ENCODE results near the gene SEZ6L. TPM values are rescaled to one million over a fixed set of nuclear protein-coding genes. Genes with fewer than 3 reads are reported as not detected.

SEZ6L gene
- total and polyA plus RNA-seq, 2 experiments from 2014 or later = 0.43 to 0.44 TPM

DNA sequence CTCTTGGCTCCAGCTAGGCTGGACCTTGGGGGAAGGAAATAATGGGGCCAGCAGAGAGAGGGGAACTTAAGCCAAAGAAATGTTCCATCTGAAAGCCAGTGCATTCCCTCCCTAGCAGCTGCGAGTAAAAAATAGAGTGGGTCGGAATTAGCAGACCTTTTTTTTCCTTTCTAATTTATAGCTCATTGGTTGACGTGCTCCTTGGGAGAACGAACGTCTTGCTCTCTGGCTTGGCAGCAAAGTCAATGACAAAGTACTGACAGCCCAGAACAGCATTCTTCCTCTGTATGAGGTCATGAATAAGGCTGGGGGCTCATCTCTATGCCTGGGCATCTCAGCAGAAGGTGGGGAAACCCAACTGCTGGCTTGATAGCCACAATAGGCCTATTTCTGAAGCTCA lies 65.0 kb downstream of the SEZ6L start:
- H3K79me2 ChIP-seq = no peaks in the 10 kb centered on the region
- H3K27me3 ChIP-seq = peaks cover 27% of the 10 kb centered on the region
- 73% methylated on average over 5 of the region's 5 CpGs for WGBS (ENCODE audit: low lambda C conversion rate, missing lambda C conversion rate)

DNA sequence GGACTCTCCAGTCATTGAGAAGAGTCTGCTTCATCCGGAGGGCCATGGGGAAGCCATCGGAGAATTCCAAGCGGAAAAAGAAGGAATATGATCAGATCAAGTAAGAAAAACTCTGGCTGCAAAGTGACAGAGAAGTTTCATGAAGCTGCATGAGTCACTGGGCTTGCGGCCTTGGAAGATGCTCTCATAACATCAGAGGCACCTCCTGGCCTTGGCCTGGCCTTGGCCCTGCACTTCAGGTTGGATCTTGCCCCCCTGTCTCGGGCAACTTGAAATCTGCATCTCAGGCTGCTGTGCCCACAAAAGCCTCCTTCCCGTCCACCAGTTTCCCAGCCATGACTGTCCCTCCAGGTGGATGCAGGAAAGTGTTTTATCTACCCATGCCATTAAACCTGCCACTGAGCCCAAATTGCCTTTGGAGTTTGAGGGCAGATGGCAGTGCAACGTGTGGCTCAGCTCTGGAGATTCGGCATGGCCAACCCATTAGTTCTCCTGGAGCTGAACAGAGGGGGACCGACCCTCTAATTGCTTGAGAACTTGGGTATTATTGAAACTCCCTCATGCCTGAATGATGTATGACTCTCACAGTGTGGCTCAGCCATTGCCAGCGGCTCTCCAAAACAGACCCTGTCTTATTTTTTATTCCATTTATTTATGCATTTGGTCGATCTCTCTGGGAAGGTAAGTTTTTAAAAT lies 66.7 kb downstream of the SEZ6L start:
- Histone ChIP-seq H3K4me2 (no peak overlapping the region), H2AFZ (no peak overlapping the region), H4K20me1 (ENCODE audit: insufficient read depth, poor library complexity, severe bottlenecking) (no peaks in the 10 kb centered on the region), H3K36me3 (replicated peaks; ENCODE audit: insufficient read depth, low read depth) (no peaks in the 10 kb centered on the region), H3K27me3 (peaks cover 27% of the 10 kb centered on the region), H3K9me3 (ENCODE audit: low read depth) (no peaks in the 10 kb centered on the region), H3K4me1 (ENCODE audit: insufficient read depth) (no peaks in the 10 kb centered on the region), H3K4me3 (no peak overlapping the region), H3K9me2 (replicated peaks; ENCODE audit: insufficient read depth) (no peaks in the 10 kb centered on the region), H3K79me2 (no peaks in the 10 kb centered on the region), H3K27ac (no peak overlapping the region)
- DNase-seq (ENCODE audit: low spot score) = no peak
- 91% methylated on average over 11 of the region's 11 CpGs for WGBS (ENCODE audit: low lambda C conversion rate, missing lambda C conversion rate)
- no peak for TF ChIP-seq EZH2phosphoT487 (IDR thresholded peaks at IDR 0.05; ENCODE audit: low read depth, severe bottlenecking, unreplicated experiment)
- TF ChIP-seq EZH2 (IDR thresholded peaks at IDR 0.05; ENCODE audit: borderline replicate concordance) = no peak
- TF ChIP-seq, protein P1, sequence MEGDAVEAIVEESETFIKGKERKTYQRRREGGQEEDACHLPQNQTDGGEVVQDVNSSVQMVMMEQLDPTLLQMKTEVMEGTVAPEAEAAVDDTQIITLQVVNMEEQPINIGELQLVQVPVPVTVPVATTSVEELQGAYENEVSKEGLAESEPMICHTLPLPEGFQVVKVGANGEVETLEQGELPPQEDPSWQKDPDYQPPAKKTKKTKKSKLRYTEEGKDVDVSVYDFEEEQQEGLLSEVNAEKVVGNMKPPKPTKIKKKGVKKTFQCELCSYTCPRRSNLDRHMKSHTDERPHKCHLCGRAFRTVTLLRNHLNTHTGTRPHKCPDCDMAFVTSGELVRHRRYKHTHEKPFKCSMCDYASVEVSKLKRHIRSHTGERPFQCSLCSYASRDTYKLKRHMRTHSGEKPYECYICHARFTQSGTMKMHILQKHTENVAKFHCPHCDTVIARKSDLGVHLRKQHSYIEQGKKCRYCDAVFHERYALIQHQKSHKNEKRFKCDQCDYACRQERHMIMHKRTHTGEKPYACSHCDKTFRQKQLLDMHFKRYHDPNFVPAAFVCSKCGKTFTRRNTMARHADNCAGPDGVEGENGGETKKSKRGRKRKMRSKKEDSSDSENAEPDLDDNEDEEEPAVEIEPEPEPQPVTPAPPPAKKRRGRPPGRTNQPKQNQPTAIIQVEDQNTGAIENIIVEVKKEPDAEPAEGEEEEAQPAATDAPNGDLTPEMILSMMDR (IDR thresholded peaks at IDR 0.05; ENCODE audit: poor library complexity) = no peak

More for the DNA sequence above, 65.0 kb downstream of the SEZ6L start:
- H3K9me2 ChIP-seq (replicated peaks; ENCODE audit: insufficient read depth) = no peaks in the 10 kb centered on the region
- no peak for DNase-seq (ENCODE audit: low spot score)
- TF ChIP-seq EZH2phosphoT487 (IDR thresholded peaks at IDR 0.05; ENCODE audit: low read depth, severe bottlenecking, unreplicated experiment) (no peak), EZH2 (IDR thresholded peaks at IDR 0.05; ENCODE audit: borderline replicate concordance) (no peak)
- TF ChIP-seq, protein P1 (IDR thresholded peaks at IDR 0.05; ENCODE audit: poor library complexity) = no peak
- no peak overlapping the region for H3K27ac ChIP-seq
- H3K4me3 ChIP-seq = no peak overlapping the region
- H3K4me1 ChIP-seq (ENCODE audit: insufficient read depth) = no peaks in the 10 kb centered on the region
- H2AFZ ChIP-seq = no peak overlapping the region
- no peaks in the 10 kb centered on the region for H3K36me3 ChIP-seq (replicated peaks; ENCODE audit: insufficient read depth, low read depth)
- H3K4me2 ChIP-seq = no peak overlapping the region
- H4K20me1 ChIP-seq (ENCODE audit: insufficient read depth, poor library complexity, severe bottlenecking) = no peaks in the 10 kb centered on the region
- H3K9me3 ChIP-seq (ENCODE audit: low read depth) = no peaks in the 10 kb centered on the region

DNA sequence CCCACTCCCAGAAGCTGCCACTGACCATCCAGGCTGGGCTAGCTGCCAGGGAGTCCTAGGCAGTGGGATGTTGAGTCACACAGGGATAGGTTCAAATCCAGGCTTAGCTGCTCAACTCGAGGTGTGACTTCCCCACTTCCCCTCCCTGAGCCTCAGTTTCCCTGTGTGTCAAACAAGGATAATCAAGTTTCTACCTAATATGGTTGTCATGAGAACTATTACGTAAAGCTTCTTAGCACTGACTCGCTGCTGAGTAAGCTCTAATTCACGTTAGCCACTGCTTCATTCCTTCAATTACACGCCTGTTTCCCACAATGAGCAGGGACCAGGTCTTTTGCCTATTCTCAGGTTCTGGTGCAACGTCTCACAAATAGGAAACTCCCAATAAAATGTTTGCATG lies 67.7 kb downstream of the SEZ6L start:
- Histone ChIP-seq H2AFZ (no peak overlapping the region), H3K4me3 (no peak overlapping the region), H3K79me2 (no peaks in the 10 kb centered on the region), H3K9me2 (replicated peaks; ENCODE audit: insufficient read depth) (no peaks in the 10 kb centered on the region), H3K4me2 (no peak overlapping the region), H3K27ac (no peak overlapping the region), H3K4me1 (ENCODE audit: insufficient read depth) (no peaks in the 10 kb centered on the region), H3K9me3 (ENCODE audit: low read depth) (no peaks in the 10 kb centered on the region), H3K36me3 (replicated peaks; ENCODE audit: insufficient read depth, low read depth) (no peaks in the 10 kb centered on the region), H4K20me1 (ENCODE audit: insufficient read depth, poor library complexity, severe bottlenecking) (no peaks in the 10 kb centered on the region), H3K27me3 (peaks cover 34% of the 10 kb centered on the region)
- WGBS (ENCODE audit: low lambda C conversion rate, missing lambda C conversion rate) = 77% methylated on average over 6 of the region's 6 CpGs
- no peak for DNase-seq (ENCODE audit: low spot score)
- no peak for TF ChIP-seq EZH2 (IDR thresholded peaks at IDR 0.05; ENCODE audit: borderline replicate concordance)
- no peak for TF ChIP-seq EZH2phosphoT487 (IDR thresholded peaks at IDR 0.05; ENCODE audit: low read depth, severe bottlenecking, unreplicated experiment)
- TF ChIP-seq, protein P1 (IDR thresholded peaks at IDR 0.05; ENCODE audit: poor library complexity) = no peak

Data from hepatocyte (in vitro differentiated cells).